Testis (tissue), 2 donors: ENCODE measurements around the gene PROP1.

ENCODE experiments used
- POLR2A ChIP-seq: fragments of 450-650 bp; IDR thresholded peaks from one replicate; pipeline ENCODE4 v1.6.1; 2017; ENCODE audit warnings: antibody characterized with exemption, mild to moderate bottlenecking, moderate library complexity
- TF ChIP-seq, protein P1 (sequence below), 3 experiments: fragments of 450-650 bp in 2 of 3; fragments of 200-600 bp in 1 of 3; sonication (generic) in 1 of 3; IDR thresholded peaks; one replicate each; pipeline ENCODE4 v1.5.1; 2016 to 2019; ENCODE audit warnings: antibody characterized with exemption in 3 of 3, mild to moderate bottlenecking in 2 of 3, moderate library complexity in 1 of 3

DNA sequence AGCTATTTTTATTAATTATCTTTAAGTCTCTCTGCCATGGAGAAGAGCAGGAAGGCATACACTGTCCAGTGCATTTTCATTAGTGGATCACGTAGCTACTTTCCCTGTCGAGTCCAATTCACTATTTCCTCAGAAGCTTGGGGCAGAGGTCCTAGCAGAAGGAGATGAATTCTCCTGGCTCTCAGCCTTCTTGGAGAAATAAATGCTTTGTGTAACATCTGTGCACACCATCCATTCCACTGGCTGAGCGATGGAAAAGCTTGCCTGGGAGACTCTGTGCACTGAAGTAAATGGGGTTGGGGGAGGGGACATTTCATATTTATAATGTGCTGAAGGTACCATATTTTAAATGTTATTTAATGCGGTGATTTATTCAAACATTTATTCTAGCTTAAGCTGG is 23.4 kb downstream of the PROP1 start:
- TF ChIP-seq, protein P1, sequence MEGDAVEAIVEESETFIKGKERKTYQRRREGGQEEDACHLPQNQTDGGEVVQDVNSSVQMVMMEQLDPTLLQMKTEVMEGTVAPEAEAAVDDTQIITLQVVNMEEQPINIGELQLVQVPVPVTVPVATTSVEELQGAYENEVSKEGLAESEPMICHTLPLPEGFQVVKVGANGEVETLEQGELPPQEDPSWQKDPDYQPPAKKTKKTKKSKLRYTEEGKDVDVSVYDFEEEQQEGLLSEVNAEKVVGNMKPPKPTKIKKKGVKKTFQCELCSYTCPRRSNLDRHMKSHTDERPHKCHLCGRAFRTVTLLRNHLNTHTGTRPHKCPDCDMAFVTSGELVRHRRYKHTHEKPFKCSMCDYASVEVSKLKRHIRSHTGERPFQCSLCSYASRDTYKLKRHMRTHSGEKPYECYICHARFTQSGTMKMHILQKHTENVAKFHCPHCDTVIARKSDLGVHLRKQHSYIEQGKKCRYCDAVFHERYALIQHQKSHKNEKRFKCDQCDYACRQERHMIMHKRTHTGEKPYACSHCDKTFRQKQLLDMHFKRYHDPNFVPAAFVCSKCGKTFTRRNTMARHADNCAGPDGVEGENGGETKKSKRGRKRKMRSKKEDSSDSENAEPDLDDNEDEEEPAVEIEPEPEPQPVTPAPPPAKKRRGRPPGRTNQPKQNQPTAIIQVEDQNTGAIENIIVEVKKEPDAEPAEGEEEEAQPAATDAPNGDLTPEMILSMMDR (IDR thresholded peaks at IDR 0.05), result no peak
- TF ChIP-seq POLR2A, result no peak
